ENCODE measurements around the gene OPHN1.

GRCh38 chrX:68411729-68412128, 21.6 kb downstream of the OPHN1 start:
- TF ChIP-seq CTCF (IDR thresholded peaks at IDR 0.05; ENCODE audit: poor library complexity), result no peak
- no peak for TF ChIP-seq EZH2 (IDR thresholded peaks at IDR 0.05; ENCODE audit: borderline replicate concordance)

Measured in hepatocyte (in vitro differentiated cells).